Measurements from ENCODE around the gene XRCC3.
"Not testable (repeated sequence)": the region's sequence is repeated elsewhere in the genome, so short reads cannot be mapped to it uniquely, and the experiment has no call there.

The XRCC3 gene

GRCh38 chr14:103659631-103660030 is 55.6 kb downstream of the XRCC3 start:
- DNase-seq = no peak

GRCh38 chr14:103657471-103657870 is 57.8 kb downstream of the XRCC3 start:
- DNase-seq = no peak

- DNase-seq = no peak
Measured at GRCh38 chr14:103656756-103657133, 58.5 kb downstream of the XRCC3 start.

GRCh38 chr14:103656031-103656755 is 59.1 kb downstream of the XRCC3 start:
- DNase-seq = no peak

GRCh38 chr14:103654619-103655018 is 60.6 kb downstream of the XRCC3 start:
- DNase-seq = no peak

GRCh38 chr14:103653805-103654204 is 61.4 kb downstream of the XRCC3 start:
- no peak for DNase-seq

- not testable (repeated sequence) for DNase-seq
Measured at GRCh38 chr14:103653336-103653735, 61.9 kb downstream of the XRCC3 start.

- no peak for DNase-seq
Measured at GRCh38 chr14:103652806-103653205, 62.4 kb downstream of the XRCC3 start.

GRCh38 chr14:103651585-103651984 is 63.7 kb downstream of the XRCC3 start:
- DNase-seq = no peak

- no peak for DNase-seq
Measured at GRCh38 chr14:103650213-103650612, 65.0 kb downstream of the XRCC3 start.

- no peak for DNase-seq
Measured at GRCh38 chr14:103649001-103649400, 66.2 kb downstream of the XRCC3 start.

Measured in OCI-M1 (cell line).